Measurements from ENCODE around the gene MEA1.

MEA1 gene

GRCh38 chr6:43020847-43021246 lies 7.1 kb upstream of the MEA1 start:
- H3K27ac ChIP-seq (ENCODE audit: low read depth, low read length): peak overlapping the region; percentile 94
- peak overlapping the region; percentile 90 for H3K4me3 ChIP-seq (ENCODE audit: low read depth, low read length)

GRCh38 chr6:43020052-43020705 lies 6.4 kb upstream of the MEA1 start:
- Histone ChIP-seq H3K36me3 (ENCODE audit: control insufficient read depth, insufficient read depth, low read length) (peaks cover 62% of the 10 kb centered on the region), H3K9me3 (ENCODE audit: control insufficient read depth, insufficient read depth, low read length) (no peaks in the 10 kb centered on the region), H3K9ac (ENCODE audit: low read depth, low read length) (no peak overlapping the region), H3K4me3 (ENCODE audit: low read depth, low read length) (no peak overlapping the region), H3K27ac (ENCODE audit: low read depth, low read length) (peak overlapping the region; percentile 94), H3K27me3 (ENCODE audit: control insufficient read depth, insufficient read depth, low read length) (no peaks in the 10 kb centered on the region), H3K4me1 (ENCODE audit: control insufficient read depth, insufficient read depth, low read length) (peaks cover 9% of the 10 kb centered on the region)

More at GRCh38 chr6:43020847-43021246, 7.1 kb upstream of the MEA1 start:
- Histone ChIP-seq H3K4me1 (ENCODE audit: control insufficient read depth, insufficient read depth, low read length) (peaks cover 9% of the 10 kb centered on the region), H3K36me3 (ENCODE audit: control insufficient read depth, insufficient read depth, low read length) (peaks cover 68% of the 10 kb centered on the region), H3K9me3 (ENCODE audit: control insufficient read depth, insufficient read depth, low read length) (no peaks in the 10 kb centered on the region), H3K27me3 (ENCODE audit: control insufficient read depth, insufficient read depth, low read length) (no peaks in the 10 kb centered on the region), H3K9ac (ENCODE audit: low read depth, low read length) (peak overlapping the region; percentile 77)

GRCh38 chr6:43019152-43019551 lies 5.4 kb upstream of the MEA1 start:
- peaks cover 52% of the 10 kb centered on the region for H3K36me3 ChIP-seq (ENCODE audit: control insufficient read depth, insufficient read depth, low read length)
- H3K9ac ChIP-seq (ENCODE audit: low read depth, low read length): no peak overlapping the region

GRCh38 chr6:43016943-43017334 lies 3.2 kb upstream of the MEA1 start:
- Histone ChIP-seq H3K27ac (ENCODE audit: low read depth, low read length) (no peak overlapping the region), H3K27me3 (ENCODE audit: control insufficient read depth, insufficient read depth, low read length) (no peaks in the 10 kb centered on the region), H3K4me1 (ENCODE audit: control insufficient read depth, insufficient read depth, low read length) (peaks cover 17% of the 10 kb centered on the region), H3K4me3 (ENCODE audit: low read depth, low read length) (no peak overlapping the region), H3K9ac (ENCODE audit: low read depth, low read length) (no peak overlapping the region), H3K36me3 (ENCODE audit: control insufficient read depth, insufficient read depth, low read length) (peaks cover 49% of the 10 kb centered on the region), H3K9me3 (ENCODE audit: control insufficient read depth, insufficient read depth, low read length) (no peaks in the 10 kb centered on the region)

More at GRCh38 chr6:43019152-43019551, 5.4 kb upstream of the MEA1 start:
- no peak overlapping the region for H3K4me3 ChIP-seq (ENCODE audit: low read depth, low read length)
- H3K4me1 ChIP-seq (ENCODE audit: control insufficient read depth, insufficient read depth, low read length): peaks cover 9% of the 10 kb centered on the region
- no peak overlapping the region for H3K27ac ChIP-seq (ENCODE audit: low read depth, low read length)
- H3K9me3 ChIP-seq (ENCODE audit: control insufficient read depth, insufficient read depth, low read length): no peaks in the 10 kb centered on the region
- H3K27me3 ChIP-seq (ENCODE audit: control insufficient read depth, insufficient read depth, low read length): no peaks in the 10 kb centered on the region

GRCh38 chr6:43016176-43016942 lies 2.6 kb upstream of the MEA1 start:
- Histone ChIP-seq H3K36me3 (ENCODE audit: control insufficient read depth, insufficient read depth, low read length) (peaks cover 55% of the 10 kb centered on the region), H3K27ac (ENCODE audit: low read depth, low read length) (no peak overlapping the region), H3K27me3 (ENCODE audit: control insufficient read depth, insufficient read depth, low read length) (no peaks in the 10 kb centered on the region), H3K9me3 (ENCODE audit: control insufficient read depth, insufficient read depth, low read length) (no peaks in the 10 kb centered on the region), H3K4me3 (ENCODE audit: low read depth, low read length) (no peak overlapping the region), H3K4me1 (ENCODE audit: control insufficient read depth, insufficient read depth, low read length) (peaks cover 17% of the 10 kb centered on the region), H3K9ac (ENCODE audit: low read depth, low read length) (no peak overlapping the region)

GRCh38 chr6:43014434-43014909 lies 726 bp upstream of the MEA1 start:
- Histone ChIP-seq H3K4me3 (ENCODE audit: low read depth, low read length) (peak overlapping the region; percentile 83), H3K36me3 (ENCODE audit: control insufficient read depth, insufficient read depth, low read length) (peaks cover 61% of the 10 kb centered on the region), H3K27ac (ENCODE audit: low read depth, low read length) (peak overlapping the region; percentile 92), H3K9ac (ENCODE audit: low read depth, low read length) (peak overlapping the region; percentile 52; the same call in 1 of the 2 replicates), H3K9me3 (ENCODE audit: control insufficient read depth, insufficient read depth, low read length) (no peaks in the 10 kb centered on the region), H3K4me1 (ENCODE audit: control insufficient read depth, insufficient read depth, low read length) (peaks cover 8% of the 10 kb centered on the region), H3K27me3 (ENCODE audit: control insufficient read depth, insufficient read depth, low read length) (no peaks in the 10 kb centered on the region)

GRCh38 chr6:43013097-43013842 lies 476 bp downstream of the MEA1 start:
- H3K36me3 ChIP-seq (ENCODE audit: control insufficient read depth, insufficient read depth, low read length): peaks cover 60% of the 10 kb centered on the region
- H3K27ac ChIP-seq (ENCODE audit: low read depth, low read length): peak overlapping the region; percentile 8
- peak overlapping the region; percentile 83 for H3K4me3 ChIP-seq (ENCODE audit: low read depth, low read length)
- peak overlapping the region; percentile 38; the same call in 1 of the 2 replicates for H3K9ac ChIP-seq (ENCODE audit: low read depth, low read length)
- H3K27me3 ChIP-seq (ENCODE audit: control insufficient read depth, insufficient read depth, low read length): no peaks in the 10 kb centered on the region
- H3K4me1 ChIP-seq (ENCODE audit: control insufficient read depth, insufficient read depth, low read length): peaks cover 8% of the 10 kb centered on the region
- no peaks in the 10 kb centered on the region for H3K9me3 ChIP-seq (ENCODE audit: control insufficient read depth, insufficient read depth, low read length)

GRCh38 chr6:43012364-43012763 lies 1.4 kb downstream of the MEA1 start:
- Histone ChIP-seq H3K4me1 (ENCODE audit: control insufficient read depth, insufficient read depth, low read length) (peaks cover 8% of the 10 kb centered on the region), H3K27ac (ENCODE audit: low read depth, low read length) (no peak overlapping the region), H3K27me3 (ENCODE audit: control insufficient read depth, insufficient read depth, low read length) (no peaks in the 10 kb centered on the region), H3K9ac (ENCODE audit: low read depth, low read length) (no peak overlapping the region), H3K36me3 (ENCODE audit: control insufficient read depth, insufficient read depth, low read length) (peaks cover 60% of the 10 kb centered on the region), H3K9me3 (ENCODE audit: control insufficient read depth, insufficient read depth, low read length) (no peaks in the 10 kb centered on the region), H3K4me3 (ENCODE audit: low read depth, low read length) (peak overlapping the region; percentile 83)

- no peaks in the 10 kb centered on the region for H3K27me3 ChIP-seq (ENCODE audit: control insufficient read depth, insufficient read depth, low read length)
- no peak overlapping the region for H3K4me3 ChIP-seq (ENCODE audit: low read depth, low read length)
- H3K9me3 ChIP-seq (ENCODE audit: control insufficient read depth, insufficient read depth, low read length): no peaks in the 10 kb centered on the region
- H3K36me3 ChIP-seq (ENCODE audit: control insufficient read depth, insufficient read depth, low read length): peaks cover 63% of the 10 kb centered on the region
- H3K9ac ChIP-seq (ENCODE audit: low read depth, low read length): no peak overlapping the region
- peaks cover 8% of the 10 kb centered on the region for H3K4me1 ChIP-seq (ENCODE audit: control insufficient read depth, insufficient read depth, low read length)
- H3K27ac ChIP-seq (ENCODE audit: low read depth, low read length): no peak overlapping the region
Measured at GRCh38 chr6:43011207-43011606, 2.5 kb downstream of the MEA1 start.

GRCh38 chr6:43009124-43009523 lies 4.6 kb downstream of the MEA1 start:
- peaks cover 69% of the 10 kb centered on the region for H3K36me3 ChIP-seq (ENCODE audit: control insufficient read depth, insufficient read depth, low read length)
- H3K9ac ChIP-seq (ENCODE audit: low read depth, low read length): no peak overlapping the region
- H3K27ac ChIP-seq (ENCODE audit: low read depth, low read length): no peak overlapping the region
- no peaks in the 10 kb centered on the region for H3K9me3 ChIP-seq (ENCODE audit: control insufficient read depth, insufficient read depth, low read length)
- no peak overlapping the region for H3K4me3 ChIP-seq (ENCODE audit: low read depth, low read length)
- no peaks in the 10 kb centered on the region for H3K27me3 ChIP-seq (ENCODE audit: control insufficient read depth, insufficient read depth, low read length)
- peaks cover 8% of the 10 kb centered on the region for H3K4me1 ChIP-seq (ENCODE audit: control insufficient read depth, insufficient read depth, low read length)
